SK-N-SH (cell line): ENCODE measurements around the gene CAP2. TPM values are rescaled to one million over a fixed set of nuclear protein-coding genes. Genes with fewer than 3 reads are reported as not detected.

Experiments
- CTCF ChIA-PET: fragments of 300-600, 350-600 bp; formaldehyde crosslinking; extraction: SDS; loops from one replicate; lab custom pipeline; 2021; lab: Yijun Ruan, JAX
- POLR2A ChIA-PET: fragments of 350-600 bp; sonication (Branson Sonifier 250); formaldehyde crosslinking; extraction: SDS; loops from one replicate; lab custom pipeline; 2020; ENCODE audit warnings: antibody characterized with exemption, inconsistent platforms; lab: Yijun Ruan, JAX
- DNase-seq: peaks from one replicate; pipeline ENCODE4 v3.0.0; 2012
- H2AFZ ChIP-seq: fragments of 200-600 bp; sonication (generic); 2 replicates; pipeline ENCODE4 v1.8.1; 2016; ENCODE audit warnings: antibody characterized with exemption, mild to moderate bottlenecking, low read depth
- H3F3A ChIP-seq: fragments of 200-600 bp; sonication (generic); replicated peaks from 2 replicates; pipeline ENCODE3; 2016; ENCODE audit warnings: antibody characterized with exemption, mild to moderate bottlenecking; ENCODE audit not compliant: insufficient read depth
- H3K27ac ChIP-seq, 2 experiments: fragments of 200-500 bp in 1 of 2; fragments of 200-600 bp in 1 of 2; sonication (Bioruptor generic) in 1 of 2; sonication (generic), shearing (Covaris generic) in 1 of 2; 2 replicates each; pipeline versions ENCODE4 v1.5.1 to v1.6.1; 2014 to 2016; ENCODE audit warnings: low read depth in 2 of 2, inconsistent platforms in 1 of 2, low read length in 1 of 2, mild to moderate bottlenecking in 1 of 2, mixed read lengths in 1 of 2
- H3K27me3 ChIP-seq: fragments of 200-600 bp; sonication (generic), shearing (Covaris generic); 2 replicates; pipeline ENCODE4 v1.6.1; 2016; ENCODE audit warnings: mixed run types; ENCODE audit not compliant: insufficient read depth
- H3K36me3 ChIP-seq, 2 experiments: fragments of 200-500 bp in 1 of 2; fragments of 200-600 bp in 1 of 2; sonication (Bioruptor generic) in 1 of 2; sonication (generic) in 1 of 2; replicated peaks in 1 of 2; 2 replicates each; pipeline versions ENCODE3 to v1.5.1; 2014 to 2016; ENCODE audit warnings: low read length in 1 of 2, mild to moderate bottlenecking in 1 of 2; ENCODE audit not compliant: insufficient read depth in 2 of 2, control insufficient read depth in 1 of 2
- H3K4me1 ChIP-seq, 2 experiments: fragments of 200-500 bp in 1 of 2; fragments of 200-600 bp in 1 of 2; sonication (Bioruptor generic) in 1 of 2; sonication (generic), shearing (Covaris generic) in 1 of 2; 2 replicates each; pipeline versions ENCODE4 v1.5.1 to v1.6.1; 2014 to 2016; ENCODE audit warnings: low read depth in 1 of 2, low read length in 1 of 2, mixed run types in 1 of 2; ENCODE audit not compliant: insufficient read depth in 2 of 2, control insufficient read depth in 1 of 2
- H3K4me2 ChIP-seq: fragments of 200-600 bp; sonication (generic), shearing (Covaris generic); 2 replicates; pipeline ENCODE4 v1.6.1; 2017; ENCODE audit warnings: mixed run types
- H3K4me3 ChIP-seq, 2 experiments: fragments of 200-500 bp in 1 of 2; fragments of 200-600 bp in 1 of 2; sonication (Bioruptor generic) in 1 of 2; sonication (generic), shearing (Covaris generic) in 1 of 2; 2 replicates each; pipeline versions ENCODE4 v1.5.1 to v1.8.1; 2014 to 2016; ENCODE audit warnings: low read depth in 2 of 2, inconsistent platforms in 1 of 2, low read length in 1 of 2, mild to moderate bottlenecking in 1 of 2, mixed read lengths in 1 of 2, moderate library complexity in 1 of 2
- H3K79me2 ChIP-seq: fragments of 200-600 bp; sonication (generic); 2 replicates; pipeline ENCODE4 v1.8.1; 2017; ENCODE audit warnings: mild to moderate bottlenecking; ENCODE audit not compliant: insufficient read depth
- H3K9ac ChIP-seq: fragments of 200-600 bp; sonication (generic); 2 replicates; pipeline ENCODE4 v1.6.1; 2017; ENCODE audit warnings: mixed run types
- H3K9me2 ChIP-seq: fragments of 200-600 bp; sonication (generic); 2 replicates; pipeline ENCODE4 v1.6.1; 2017; ENCODE audit warnings: mixed run types
- H3K9me3 ChIP-seq: fragments of 200-600 bp; sonication (generic); 2 replicates; pipeline ENCODE4 v1.6.1; 2017; ENCODE audit warnings: mixed run types, mild to moderate bottlenecking, moderate library complexity
- H4K20me1 ChIP-seq: fragments of 200-600 bp; sonication (generic); 2 replicates; pipeline ENCODE4 v1.6.1; 2017; ENCODE audit warnings: mild to moderate bottlenecking, mixed run types; ENCODE audit not compliant: insufficient read depth
- CHD2 ChIP-seq: fragments of 150-350 bp; IDR thresholded peaks from 2 replicates; pipeline ENCODE4 v1.6.1; 2018; ENCODE audit warnings: low read length; ENCODE audit not compliant: partially characterized antibody
- CTCF ChIP-seq: fragments of 200-600 bp; sonication (generic); IDR thresholded peaks from 2 replicates; pipeline ENCODE4 v1.6.1; 2017; ENCODE audit warnings: antibody characterized with exemption, mild to moderate bottlenecking, moderate library complexity
- EZH2phosphoT487 ChIP-seq: fragments of 200-600 bp; sonication (generic); IDR thresholded peaks from 2 replicates; pipeline ENCODE4 v1.6.1; 2017; ENCODE audit warnings: low read depth, mixed run types, mild to moderate bottlenecking, antibody characterized with exemption, moderate library complexity, borderline replicate concordance
- FOXJ3 ChIP-seq: sonication (generic); formaldehyde crosslinking; IDR thresholded peaks from 2 replicates; pipeline ENCODE4 v1.5.1; 2020; ENCODE audit warnings: mild to moderate bottlenecking, missing genetic modification reagents
- RAD21 ChIP-seq: IDR thresholded peaks from 2 replicates; pipeline ENCODE4 v1.6.1; 2012; ENCODE audit warnings: mild to moderate bottlenecking, low read length
- REST ChIP-seq: IDR thresholded peaks from 2 replicates; pipeline ENCODE4 v1.6.1; 2012; ENCODE audit warnings: mild to moderate bottlenecking, low read depth, low read length, moderate library complexity
- TCF12 ChIP-seq: IDR thresholded peaks from 2 replicates; pipeline ENCODE4 v1.4.0; 2012
- ZBTB33 ChIP-seq: IDR thresholded peaks from 2 replicates; pipeline ENCODE4 v1.4.0; 2012; ENCODE audit warnings: low read depth, borderline replicate concordance
- whole genome bisulfite sequencing: methylation state at CpG from one replicate; pipeline ENCODE4 v1.1.6; 2017; ENCODE audit warnings: low lambda C conversion rate; 5-methylcytosine and 5-hydroxymethylcytosine counted together
- polyA plus RNA-seq, 3 experiments: library from polyadenylated mRNA; depleted of rRNA; stranded (reverse); fragments of >200 nt; gene quantifications; 2 replicates each; pipeline ENCODE4 v1.2.3, GENCODE V29; 2012

Gene CAP2
- polyA plus RNA-seq, 1 of the 3 experiments (the other 2 are of a cell fraction): 8.5 TPM

GRCh38 chr6:17419189-17419575 is 25.8 kb downstream of the CAP2 start:
- CTCF ChIA-PET: no interaction called here
- Histone ChIP-seq H3K27me3 (no peaks in the 10 kb centered on the region), H3K27ac (peak overlapping the region; percentile 72 to 95; a peak in 3 of 4 replicates), H3K79me2 (peaks cover 53% of the 10 kb centered on the region), H3F3A (peaks cover 25% of the 10 kb centered on the region), H3K9me2 (no peaks in the 10 kb centered on the region), H3K9me3 (no peaks in the 10 kb centered on the region), H2AFZ (no peak overlapping the region), H3K36me3 (peaks cover 0 to 4% of the 10 kb centered on the region in 2 experiments), H3K9ac (peak overlapping the region; percentile 77; the same call in 1 of the 2 replicates), H3K4me2 (no peak overlapping the region), H3K4me1 (peaks cover 0 to 23% of the 10 kb centered on the region in 2 experiments; a peak in 3 of 4 replicates), H3K4me3 (no peak overlapping the region), H4K20me1 (no peaks in the 10 kb centered on the region)
- 84% methylated on average over 3 of the region's 3 CpGs for WGBS
- POLR2A ChIA-PET: no interaction called here
- DNase-seq: no peak
- TF ChIP-seq ZBTB33 (no peak), RAD21 (no peak), CHD2 (no peak), FOXJ3 (CRISPR knock-in tag) (no peak), EZH2phosphoT487 (no peak)

GRCh38 chr6:17420368-17420767 is 27.0 kb downstream of the CAP2 start:
- Histone ChIP-seq H3K27me3 (no peaks in the 10 kb centered on the region), H3K4me2 (no peak overlapping the region), H3K9ac (no peak overlapping the region), H3K27ac (no peak overlapping the region), H3K36me3 (peaks cover 0 to 4% of the 10 kb centered on the region in 2 experiments), H3F3A (peaks cover 22% of the 10 kb centered on the region), H3K4me3 (no peak overlapping the region), H3K9me2 (no peaks in the 10 kb centered on the region), H4K20me1 (no peaks in the 10 kb centered on the region), H3K4me1 (peaks cover 0 to 23% of the 10 kb centered on the region in 2 experiments; a peak in 3 of 4 replicates), H2AFZ (no peak overlapping the region), H3K79me2 (peaks cover 41% of the 10 kb centered on the region), H3K9me3 (no peaks in the 10 kb centered on the region)
- WGBS: 92% methylated on average over 2 of the region's 2 CpGs
- ChIA-PET CTCF (interaction anchor here (1.2 kb wide), 1 partner anchor 164 kb away, joined by 4 read pairs; no protein-coding TSS in a partner anchor), POLR2A (no interaction called here)
- no peak for DNase-seq
- TF ChIP-seq TCF12: no peak
- no peak for TF ChIP-seq REST
- TF ChIP-seq CTCF: no peak
